ENCODE data around the gene C3. TPM values are rescaled to one million over a fixed set of nuclear protein-coding genes. Genes with fewer than 3 reads are reported as not detected.
A peak's percentile ranks its signal among the peaks of the same experiment; 100 is the strongest.

The C3 gene
- total and polyA plus RNA-seq, 2 experiments from 2014 or later = 5.1 to 17.7 TPM

GRCh38 chr19:6751189-6751588, 30.7 kb upstream of the C3 start:
- Mint-ChIP-seq H3K27ac (no peak overlapping the region), H3K4me1 (peaks cover 3% of the 10 kb centered on the region; the same call in 1 of the 3 replicates), H3K4me3 (peak overlapping the region; percentile 33; the same call in 1 of the 3 replicates), H3K36me3 (ENCODE audit: low read depth) (peaks cover 67% of the 10 kb centered on the region), H3K9me3 (no peaks in the 10 kb centered on the region), H3K27me3 (ENCODE audit: insufficient read depth, low read depth, poor library complexity) (peaks cover 27% of the 10 kb centered on the region)
- Histone ChIP-seq H3K79me2 (replicated peaks; ENCODE audit: insufficient read depth) (no peaks in the 10 kb centered on the region), H3F3A (replicated peaks; ENCODE audit: low read depth) (peaks cover 15% of the 10 kb centered on the region), H2AFZ (no peak overlapping the region), H3K4me2 (no peak overlapping the region), H3K27ac (ENCODE audit: low read depth) (no peak overlapping the region), H3K9me2 (ENCODE audit: insufficient read depth) (no peaks in the 10 kb centered on the region), H3K4me1 (ENCODE audit: insufficient read depth) (peaks cover 13% of the 10 kb centered on the region; the same call in 1 of the 2 replicates), H3K36me3 (ENCODE audit: insufficient read depth) (peaks cover 40% of the 10 kb centered on the region), H3K4me3 (no peak overlapping the region), H3K27me3 (ENCODE audit: insufficient read depth) (no peaks in the 10 kb centered on the region), H4K20me1 (replicated peaks; ENCODE audit: insufficient read depth) (peaks cover 13% of the 10 kb centered on the region)
- TF ChIP-seq, protein P1, sequence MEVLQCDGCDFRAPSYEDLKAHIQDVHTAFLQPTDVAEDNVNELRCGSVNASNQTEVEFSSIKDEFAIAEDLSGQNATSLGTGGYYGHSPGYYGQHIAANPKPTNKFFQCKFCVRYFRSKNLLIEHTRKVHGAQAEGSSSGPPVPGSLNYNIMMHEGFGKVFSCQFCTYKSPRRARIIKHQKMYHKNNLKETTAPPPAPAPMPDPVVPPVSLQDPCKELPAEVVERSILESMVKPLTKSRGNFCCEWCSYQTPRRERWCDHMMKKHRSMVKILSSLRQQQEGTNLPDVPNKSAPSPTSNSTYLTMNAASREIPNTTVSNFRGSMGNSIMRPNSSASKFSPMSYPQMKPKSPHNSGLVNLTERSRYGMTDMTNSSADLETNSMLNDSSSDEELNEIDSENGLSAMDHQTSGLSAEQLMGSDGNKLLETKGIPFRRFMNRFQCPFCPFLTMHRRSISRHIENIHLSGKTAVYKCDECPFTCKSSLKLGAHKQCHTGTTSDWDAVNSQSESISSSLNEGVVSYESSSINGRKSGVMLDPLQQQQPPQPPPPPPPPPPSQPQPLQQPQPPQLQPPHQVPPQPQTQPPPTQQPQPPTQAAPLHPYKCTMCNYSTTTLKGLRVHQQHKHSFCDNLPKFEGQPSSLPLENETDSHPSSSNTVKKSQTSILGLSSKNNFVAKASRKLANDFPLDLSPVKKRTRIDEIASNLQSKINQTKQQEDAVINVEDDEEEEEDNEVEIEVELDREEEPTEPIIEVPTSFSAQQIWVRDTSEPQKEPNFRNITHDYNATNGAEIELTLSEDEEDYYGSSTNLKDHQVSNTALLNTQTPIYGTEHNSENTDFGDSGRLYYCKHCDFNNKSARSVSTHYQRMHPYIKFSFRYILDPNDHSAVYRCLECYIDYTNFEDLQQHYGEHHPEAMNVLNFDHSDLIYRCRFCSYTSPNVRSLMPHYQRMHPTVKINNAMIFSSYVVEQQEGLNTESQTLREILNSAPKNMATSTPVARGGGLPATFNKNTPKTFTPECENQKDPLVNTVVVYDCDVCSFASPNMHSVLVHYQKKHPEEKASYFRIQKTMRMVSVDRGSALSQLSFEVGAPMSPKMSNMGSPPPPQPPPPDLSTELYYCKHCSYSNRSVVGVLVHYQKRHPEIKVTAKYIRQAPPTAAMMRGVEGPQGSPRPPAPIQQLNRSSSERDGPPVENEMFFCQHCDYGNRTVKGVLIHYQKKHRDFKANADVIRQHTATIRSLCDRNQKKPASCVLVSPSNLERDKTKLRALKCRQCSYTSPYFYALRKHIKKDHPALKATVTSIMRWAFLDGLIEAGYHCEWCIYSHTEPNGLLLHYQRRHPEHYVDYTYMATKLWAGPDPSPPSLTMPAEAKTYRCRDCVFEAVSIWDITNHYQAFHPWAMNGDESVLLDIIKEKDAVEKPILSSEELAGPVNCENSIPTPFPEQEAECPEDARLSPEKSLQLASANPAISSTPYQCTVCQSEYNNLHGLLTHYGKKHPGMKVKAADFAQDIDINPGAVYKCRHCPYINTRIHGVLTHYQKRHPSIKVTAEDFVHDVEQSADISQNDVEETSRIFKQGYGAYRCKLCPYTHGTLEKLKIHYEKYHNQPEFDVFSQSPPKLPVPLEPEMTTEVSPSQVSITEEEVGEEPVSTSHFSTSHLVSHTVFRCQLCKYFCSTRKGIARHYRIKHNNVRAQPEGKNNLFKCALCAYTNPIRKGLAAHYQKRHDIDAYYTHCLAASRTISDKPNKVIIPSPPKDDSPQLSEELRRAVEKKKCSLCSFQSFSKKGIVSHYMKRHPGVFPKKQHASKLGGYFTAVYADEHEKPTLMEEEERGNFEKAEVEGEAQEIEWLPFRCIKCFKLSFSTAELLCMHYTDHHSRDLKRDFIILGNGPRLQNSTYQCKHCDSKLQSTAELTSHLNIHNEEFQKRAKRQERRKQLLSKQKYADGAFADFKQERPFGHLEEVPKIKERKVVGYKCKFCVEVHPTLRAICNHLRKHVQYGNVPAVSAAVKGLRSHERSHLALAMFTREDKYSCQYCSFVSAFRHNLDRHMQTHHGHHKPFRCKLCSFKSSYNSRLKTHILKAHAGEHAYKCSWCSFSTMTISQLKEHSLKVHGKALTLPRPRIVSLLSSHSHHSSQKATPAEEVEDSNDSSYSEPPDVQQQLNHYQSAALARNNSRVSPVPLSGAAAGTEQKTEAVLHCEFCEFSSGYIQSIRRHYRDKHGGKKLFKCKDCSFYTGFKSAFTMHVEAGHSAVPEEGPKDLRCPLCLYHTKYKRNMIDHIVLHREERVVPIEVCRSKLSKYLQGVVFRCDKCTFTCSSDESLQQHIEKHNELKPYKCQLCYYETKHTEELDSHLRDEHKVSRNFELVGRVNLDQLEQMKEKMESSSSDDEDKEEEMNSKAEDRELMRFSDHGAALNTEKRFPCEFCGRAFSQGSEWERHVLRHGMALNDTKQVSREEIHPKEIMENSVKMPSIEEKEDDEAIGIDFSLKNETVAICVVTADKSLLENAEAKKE (CRISPR knock-in tag; IDR thresholded peaks at IDR 0.05) = no peak
- no peak for TF ChIP-seq ZNF331 (CRISPR knock-in tag; IDR thresholded peaks at IDR 0.05; ENCODE audit: low read depth)
- no peak for TF ChIP-seq CREB1 (CRISPR knock-in tag; IDR thresholded peaks at IDR 0.05; ENCODE audit: low read depth)
- no peak for TF ChIP-seq JUNB (IDR thresholded peaks at IDR 0.05; ENCODE audit: unreplicated experiment)
- TF ChIP-seq ZNF114 (CRISPR knock-in tag; IDR thresholded peaks at IDR 0.05) = no peak
- TF ChIP-seq, protein P2, sequence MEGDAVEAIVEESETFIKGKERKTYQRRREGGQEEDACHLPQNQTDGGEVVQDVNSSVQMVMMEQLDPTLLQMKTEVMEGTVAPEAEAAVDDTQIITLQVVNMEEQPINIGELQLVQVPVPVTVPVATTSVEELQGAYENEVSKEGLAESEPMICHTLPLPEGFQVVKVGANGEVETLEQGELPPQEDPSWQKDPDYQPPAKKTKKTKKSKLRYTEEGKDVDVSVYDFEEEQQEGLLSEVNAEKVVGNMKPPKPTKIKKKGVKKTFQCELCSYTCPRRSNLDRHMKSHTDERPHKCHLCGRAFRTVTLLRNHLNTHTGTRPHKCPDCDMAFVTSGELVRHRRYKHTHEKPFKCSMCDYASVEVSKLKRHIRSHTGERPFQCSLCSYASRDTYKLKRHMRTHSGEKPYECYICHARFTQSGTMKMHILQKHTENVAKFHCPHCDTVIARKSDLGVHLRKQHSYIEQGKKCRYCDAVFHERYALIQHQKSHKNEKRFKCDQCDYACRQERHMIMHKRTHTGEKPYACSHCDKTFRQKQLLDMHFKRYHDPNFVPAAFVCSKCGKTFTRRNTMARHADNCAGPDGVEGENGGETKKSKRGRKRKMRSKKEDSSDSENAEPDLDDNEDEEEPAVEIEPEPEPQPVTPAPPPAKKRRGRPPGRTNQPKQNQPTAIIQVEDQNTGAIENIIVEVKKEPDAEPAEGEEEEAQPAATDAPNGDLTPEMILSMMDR (conservative IDR thresholded peaks at IDR 0.05; ENCODE audit: low read depth in 2 of 2) = no peak
- TF ChIP-seq STAT1 (IDR thresholded peaks at IDR 0.05; ENCODE audit: unreplicated experiment) = no peak
- no peak for TF ChIP-seq ETS1 (IDR thresholded peaks at IDR 0.05)
- no peak for TF ChIP-seq POLR2AphosphoS5 (IDR thresholded peaks at IDR 0.05; ENCODE audit: low read depth)
- TF ChIP-seq REST (IDR thresholded peaks at IDR 0.05; ENCODE audit: unreplicated experiment) = no peak
- no peak for TF ChIP-seq NANOG (IDR thresholded peaks at IDR 0.05; ENCODE audit: borderline replicate concordance)
- no peak for TF ChIP-seq EZH2 (IDR thresholded peaks at IDR 0.05; ENCODE audit: low read depth, unreplicated experiment)
- no peak for TF ChIP-seq EZH2phosphoT487 (IDR thresholded peaks at IDR 0.05; ENCODE audit: unreplicated experiment)
- ATAC-seq (no peak), DNase-seq (ENCODE audit: low spot score) (no peak)

All from GM23338 (cell line).